ENCODE measurements around the gene TSPYL2. TPM values are rescaled to one million over a fixed set of nuclear protein-coding genes. Genes with fewer than 3 reads are reported as not detected.
A peak's percentile ranks its signal among the peaks of the same experiment; 100 is the strongest.

TSPYL2 gene
- total RNA-seq, 1 donor = 15.2 TPM

DNA sequence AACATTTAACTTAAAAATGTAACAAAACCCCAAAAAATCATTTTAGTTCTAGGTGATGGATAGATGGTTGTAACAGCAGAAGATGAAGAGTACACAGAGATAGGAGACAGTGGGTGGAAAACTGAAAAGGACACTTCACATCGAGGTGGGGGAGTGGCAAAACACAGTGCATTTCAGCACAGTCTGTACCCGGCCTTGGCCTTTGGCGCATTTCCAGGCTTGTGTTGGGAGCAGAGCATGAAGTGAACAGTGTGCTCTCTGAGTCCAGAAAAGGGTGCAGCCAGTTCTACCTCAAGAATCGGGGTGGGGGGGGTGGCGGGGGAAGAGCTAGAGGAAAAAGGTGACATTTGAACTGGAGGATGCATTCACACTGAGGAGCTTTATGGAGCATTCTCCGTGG, 4.3 kb downstream of the TSPYL2 start:
- DNase-seq (ENCODE audit: low read depth) = no peak
- TF ChIP-seq, protein P1, sequence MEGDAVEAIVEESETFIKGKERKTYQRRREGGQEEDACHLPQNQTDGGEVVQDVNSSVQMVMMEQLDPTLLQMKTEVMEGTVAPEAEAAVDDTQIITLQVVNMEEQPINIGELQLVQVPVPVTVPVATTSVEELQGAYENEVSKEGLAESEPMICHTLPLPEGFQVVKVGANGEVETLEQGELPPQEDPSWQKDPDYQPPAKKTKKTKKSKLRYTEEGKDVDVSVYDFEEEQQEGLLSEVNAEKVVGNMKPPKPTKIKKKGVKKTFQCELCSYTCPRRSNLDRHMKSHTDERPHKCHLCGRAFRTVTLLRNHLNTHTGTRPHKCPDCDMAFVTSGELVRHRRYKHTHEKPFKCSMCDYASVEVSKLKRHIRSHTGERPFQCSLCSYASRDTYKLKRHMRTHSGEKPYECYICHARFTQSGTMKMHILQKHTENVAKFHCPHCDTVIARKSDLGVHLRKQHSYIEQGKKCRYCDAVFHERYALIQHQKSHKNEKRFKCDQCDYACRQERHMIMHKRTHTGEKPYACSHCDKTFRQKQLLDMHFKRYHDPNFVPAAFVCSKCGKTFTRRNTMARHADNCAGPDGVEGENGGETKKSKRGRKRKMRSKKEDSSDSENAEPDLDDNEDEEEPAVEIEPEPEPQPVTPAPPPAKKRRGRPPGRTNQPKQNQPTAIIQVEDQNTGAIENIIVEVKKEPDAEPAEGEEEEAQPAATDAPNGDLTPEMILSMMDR (IDR thresholded peaks at IDR 0.05; ENCODE audit: insufficient read depth, low read length) = no peak
- H3K4me3 ChIP-seq (ENCODE audit: low read depth, low read length) = no peak overlapping the region

DNA sequence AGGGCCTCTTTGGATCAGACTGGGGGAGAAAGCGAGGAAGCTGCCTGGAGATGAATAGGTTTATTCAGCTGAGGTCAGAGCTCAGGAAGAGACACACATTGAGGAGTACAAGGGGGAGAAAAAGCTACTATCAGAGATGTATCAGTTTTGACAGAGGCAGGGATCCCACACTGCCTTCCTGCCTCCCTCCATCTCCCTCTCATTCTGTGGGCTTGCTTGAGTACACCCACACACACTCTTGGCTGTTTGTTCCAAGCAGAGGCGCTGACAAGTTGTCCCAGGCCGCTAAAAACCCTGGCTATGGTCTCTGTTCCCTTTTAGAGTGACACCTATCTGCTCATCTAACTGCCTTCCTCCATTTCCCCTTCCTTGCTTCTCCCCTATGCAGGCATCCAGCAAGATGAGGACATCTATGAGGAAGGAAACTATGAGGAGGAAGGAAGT, 5.2 kb downstream of the TSPYL2 start:
- no peak overlapping the region for H3K4me3 ChIP-seq (ENCODE audit: low read depth, low read length)
- TF ChIP-seq, protein P1 (IDR thresholded peaks at IDR 0.05; ENCODE audit: insufficient read depth, low read length) = no peak
- DNase-seq (ENCODE audit: low read depth) = no peak

- peak; percentile 80 for DNase-seq (ENCODE audit: low read depth)
- TF ChIP-seq, protein P1 (IDR thresholded peaks at IDR 0.05; ENCODE audit: insufficient read depth, low read length) = no peak
- peak overlapping the region; percentile 49 for H3K4me3 ChIP-seq (ENCODE audit: low read depth, low read length)
Measured at GRCh38 chrX:53088136-53088974, 6.2 kb downstream of the TSPYL2 start.

DNA sequence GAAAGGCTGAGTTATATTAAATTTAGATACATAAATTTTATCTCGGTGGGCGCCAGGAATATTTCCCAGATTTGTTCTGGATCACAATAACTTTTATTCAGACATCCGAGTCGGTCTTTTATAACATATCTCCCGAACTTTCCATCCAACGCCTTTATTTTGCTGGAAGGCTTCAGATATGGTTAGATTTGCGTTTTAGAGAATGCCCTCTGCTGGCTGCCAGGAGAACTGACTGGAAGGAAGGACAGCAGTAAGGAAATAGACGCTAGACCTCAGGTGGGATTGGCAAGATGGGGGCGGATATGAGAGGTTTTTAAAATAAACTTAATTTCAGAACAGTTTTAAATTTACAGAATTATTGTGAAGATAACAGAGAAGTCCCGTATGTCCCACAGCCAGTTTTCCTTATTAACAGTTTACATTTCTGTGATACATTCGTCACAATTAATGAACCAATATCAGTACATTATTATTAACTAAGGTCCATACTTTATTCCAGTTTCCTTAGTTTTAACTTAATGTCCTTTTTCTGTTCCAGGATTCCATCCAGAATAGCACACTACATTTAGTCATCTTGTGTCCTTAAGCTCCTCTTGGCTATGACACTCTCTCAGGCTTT, 7.2 kb downstream of the TSPYL2 start:
- peak overlapping the region; percentile 49 for H3K4me3 ChIP-seq (ENCODE audit: low read depth, low read length)
- TF ChIP-seq, protein P1 (IDR thresholded peaks at IDR 0.05; ENCODE audit: insufficient read depth, low read length) = peak; percentile 89
- peak; percentile 79 for DNase-seq (ENCODE audit: low read depth)

DNA sequence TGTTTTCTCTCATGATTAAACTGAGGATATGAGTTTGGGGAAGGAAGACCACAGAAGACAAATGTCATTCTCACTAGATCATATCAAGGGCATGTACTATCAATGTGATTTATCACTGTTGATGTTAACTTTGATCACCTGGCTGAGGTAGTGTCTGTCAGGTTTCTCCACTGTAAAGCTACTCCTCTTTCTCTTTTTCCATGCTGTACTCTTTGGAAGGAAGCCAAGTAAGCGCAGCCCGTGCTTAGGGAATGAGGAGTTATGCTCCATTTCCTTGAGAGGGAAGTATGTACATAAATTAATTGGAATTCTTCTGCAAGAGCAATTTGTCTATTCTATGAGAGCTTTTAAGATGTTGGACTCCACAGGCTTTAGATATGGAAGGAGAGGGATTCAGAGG, 7.8 kb downstream of the TSPYL2 start:
- TF ChIP-seq, protein P1 (IDR thresholded peaks at IDR 0.05; ENCODE audit: insufficient read depth, low read length) = no peak
- H3K4me3 ChIP-seq (ENCODE audit: low read depth, low read length) = no peak overlapping the region
- DNase-seq (ENCODE audit: low read depth) = no peak

GRCh38 chrX:53091354-53091753, 9.2 kb downstream of the TSPYL2 start:
- TF ChIP-seq, protein P1 (IDR thresholded peaks at IDR 0.05; ENCODE audit: insufficient read depth, low read length) = no peak
- no peak overlapping the region for H3K4me3 ChIP-seq (ENCODE audit: low read depth, low read length)
- no peak for DNase-seq (ENCODE audit: low read depth)
